NCI-H510A (cell line): Measurements from ENCODE around the gene SGPL1.
A peak's percentile ranks its signal among the peaks of the same experiment; 100 is the strongest.

Experiments used
- DNase-seq: peaks from one replicate; lab custom pipeline; 2025; lab: John Stamatoyannopoulos, UW

Gene SGPL1

DNA sequence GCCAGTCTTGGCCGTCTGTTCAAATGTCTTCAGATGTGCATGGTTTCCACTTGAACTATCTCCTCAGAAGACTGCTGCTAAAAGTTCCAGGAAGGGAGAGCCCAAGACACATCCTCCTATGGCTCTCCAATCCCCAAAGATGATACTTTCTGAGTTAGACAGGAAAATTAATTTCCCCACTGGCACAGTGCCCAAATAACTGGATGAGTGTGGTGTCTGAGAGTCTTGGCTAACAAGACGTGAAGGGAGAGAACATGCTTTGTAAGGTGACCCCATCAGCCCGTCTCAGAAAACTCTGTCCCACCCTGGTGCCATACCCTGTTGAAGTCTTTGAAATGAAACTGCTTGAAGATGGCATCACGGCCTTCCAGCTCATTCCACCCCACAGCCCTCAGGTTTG, 69.7 kb downstream of the SGPL1 start:
- DNase-seq: no peak

DNA sequence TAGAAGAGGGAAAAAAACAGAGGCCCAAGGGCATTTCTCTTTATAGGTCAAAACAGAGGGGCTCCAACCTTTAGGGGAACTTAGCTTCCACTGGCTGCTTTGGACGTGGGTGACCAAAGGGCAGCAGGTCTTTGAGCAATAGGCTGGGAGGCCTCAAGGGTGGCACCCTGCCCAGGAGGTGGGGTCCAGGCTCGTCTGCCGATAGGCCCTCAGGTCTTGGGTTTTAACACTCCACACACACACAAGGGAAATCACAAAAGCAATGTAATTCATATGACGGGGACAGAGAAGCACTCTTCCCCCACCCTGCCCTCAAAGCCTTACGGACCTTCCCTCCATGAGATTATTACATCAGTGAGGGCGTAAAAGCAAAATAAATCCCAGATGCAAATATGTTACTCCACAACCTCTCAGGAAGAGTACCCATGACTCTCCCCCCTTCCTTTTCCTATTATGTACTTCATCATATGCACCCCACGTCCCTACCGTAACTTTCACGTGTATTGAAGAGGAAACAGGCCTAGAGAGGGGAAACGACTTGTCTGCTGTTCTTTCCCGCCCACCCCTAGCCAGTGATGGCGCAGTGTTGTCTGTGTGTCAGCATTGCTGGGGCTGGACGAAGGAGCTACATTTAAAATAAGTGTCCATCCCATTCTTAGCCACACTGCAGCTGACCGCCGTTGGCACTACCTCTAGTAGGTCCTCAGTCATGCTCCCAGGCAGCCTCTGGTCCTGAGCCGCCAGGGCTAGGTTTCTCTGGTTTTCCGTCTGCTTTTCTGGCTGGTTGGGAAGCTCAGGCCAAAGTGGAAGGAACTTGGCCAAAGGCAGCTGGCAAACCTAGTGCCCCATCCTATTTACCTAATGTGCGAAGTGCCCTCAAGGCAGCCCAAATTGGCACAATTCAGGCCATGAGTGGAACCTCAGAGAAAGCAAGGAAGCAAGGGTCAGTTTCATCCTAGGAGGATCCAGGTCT, 70.5 kb downstream of the SGPL1 start:
- DNase-seq: no peak

DNA sequence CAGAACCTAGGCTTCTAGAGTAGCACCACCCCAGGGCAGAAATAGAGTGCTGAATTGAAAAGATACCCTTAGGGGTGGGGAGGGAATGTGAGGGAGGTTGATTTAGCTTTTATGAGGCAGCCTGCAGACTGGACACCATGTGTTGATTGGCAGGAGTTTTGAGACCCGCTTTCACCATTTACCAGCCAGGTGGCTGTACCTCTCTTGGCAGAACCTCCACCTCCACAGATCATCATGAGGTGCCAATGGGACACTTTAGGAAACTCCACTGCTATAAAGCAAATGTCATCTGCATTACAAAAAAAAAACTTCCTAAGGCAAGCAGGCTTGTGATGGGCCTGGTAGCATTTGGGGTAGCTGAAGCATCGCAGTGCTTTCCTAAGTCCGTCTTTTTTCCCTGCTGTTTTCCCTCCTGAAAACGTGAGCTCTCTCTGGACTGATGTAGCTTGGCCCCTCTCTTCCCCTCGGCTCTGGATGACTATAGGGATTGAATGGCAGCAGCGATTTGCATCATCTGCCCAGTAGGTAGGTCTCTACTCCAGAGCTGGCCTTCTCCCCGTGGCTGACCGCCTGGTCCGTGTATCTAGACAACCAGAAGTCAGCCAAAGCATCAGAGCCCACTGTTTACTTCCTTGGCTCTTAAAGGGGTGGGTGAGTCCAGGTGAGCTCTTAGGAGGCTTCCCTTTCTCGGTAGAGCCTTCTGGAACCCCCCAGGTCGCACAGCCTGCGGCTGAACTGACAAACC, 71.3 kb downstream of the SGPL1 start:
- DNase-seq: no peak

- DNase-seq: peak; percentile 65
These were observed 72.4 kb downstream of the SGPL1 start, which contains the start of gene PCBD1 for GRCh38 chr10:70887804-70888800. Gene PCBD1, minus strand, starts transcription at chr10:70888565. Its CDS starts 32 bp downstream, at chr10:70888533.

DNA sequence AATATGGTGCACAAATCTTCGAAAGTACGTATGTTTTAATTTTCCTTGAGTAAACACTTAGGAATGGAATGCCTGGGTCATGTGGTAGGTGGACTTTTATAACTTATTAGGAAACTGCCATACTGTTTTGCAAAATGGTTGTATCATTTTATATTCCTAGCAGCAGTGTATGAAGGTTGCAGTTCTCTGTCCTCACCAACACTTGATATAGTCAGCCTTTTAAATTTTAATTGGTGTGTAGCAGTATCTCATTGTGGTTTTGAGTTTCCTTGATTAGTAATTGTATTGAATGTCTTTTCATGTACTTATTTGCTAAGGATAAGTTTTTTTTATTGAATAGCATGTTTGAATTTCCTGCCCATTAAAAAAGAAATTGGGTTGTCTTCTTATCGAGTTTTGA, 73.5 kb downstream of the SGPL1 start:
- DNase-seq: no peak

- DNase-seq: no peak
These were observed 75.2 kb downstream of the SGPL1 start for GRCh38 chr10:70890917-70891431.

GRCh38 chr10:70891627-70892026, 75.9 kb downstream of the SGPL1 start:
- DNase-seq: no peak

DNA sequence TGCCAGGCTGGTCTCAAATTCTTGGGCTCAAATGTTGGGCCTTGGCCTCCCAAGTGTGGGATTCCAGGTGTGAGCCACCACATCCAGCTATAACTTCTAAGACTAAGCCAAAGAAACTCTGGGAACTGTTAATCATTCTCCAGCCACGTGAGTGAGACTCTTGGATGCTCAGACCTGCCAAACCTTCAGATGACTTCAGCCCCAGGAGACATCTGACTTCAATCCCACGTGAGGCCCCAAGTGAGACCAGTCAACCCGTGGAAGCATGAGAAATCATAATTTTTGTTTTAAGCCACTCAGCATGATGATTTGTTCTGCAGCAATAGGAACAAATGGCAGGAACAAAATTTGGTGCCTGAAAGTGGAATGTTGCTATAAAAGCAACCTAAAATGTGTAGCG, 76.9 kb downstream of the SGPL1 start:
- no peak for DNase-seq

GRCh38 chr10:70893227-70894006, 77.7 kb downstream of the SGPL1 start:
- no peak for DNase-seq

DNA sequence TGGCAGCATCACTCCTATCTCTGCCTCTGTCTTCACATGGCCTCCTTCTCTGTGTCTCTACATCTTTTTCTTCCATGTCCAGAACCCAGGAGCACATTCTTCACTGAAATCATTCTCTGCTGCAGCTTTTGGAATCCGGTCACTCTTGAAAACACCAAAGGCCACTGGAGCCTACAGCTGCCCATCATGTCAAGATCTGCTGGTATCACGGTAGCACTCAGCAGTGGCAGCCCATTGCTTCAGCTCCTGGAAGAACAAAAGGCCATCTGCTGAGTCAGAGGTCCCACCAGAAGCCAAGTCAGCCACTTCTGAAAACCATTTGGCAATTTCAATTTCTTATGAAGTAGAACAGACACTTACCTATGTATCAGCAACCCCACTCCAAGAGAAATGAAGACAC, 78.7 kb downstream of the SGPL1 start:
- DNase-seq: no peak

DNA sequence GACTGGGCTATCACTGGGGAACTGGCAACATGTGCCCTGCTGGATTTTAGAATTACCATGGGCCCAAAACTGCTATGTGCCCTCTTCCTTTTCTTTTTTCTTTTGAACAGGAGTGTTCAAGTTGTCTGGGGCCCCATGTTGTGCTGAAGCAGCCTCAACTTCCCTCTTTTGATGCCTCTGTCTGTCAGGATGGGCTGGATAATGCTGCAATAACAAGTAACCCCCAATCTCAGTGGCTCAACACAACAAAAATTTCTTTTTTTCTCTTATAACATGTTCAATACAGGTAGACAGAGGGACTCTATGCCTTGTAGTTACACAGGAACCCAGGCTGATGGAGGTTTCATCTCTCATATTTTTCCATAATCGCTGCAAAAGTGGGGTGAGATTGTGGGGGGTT, 80.8 kb downstream of the SGPL1 start:
- DNase-seq: no peak

DNA sequence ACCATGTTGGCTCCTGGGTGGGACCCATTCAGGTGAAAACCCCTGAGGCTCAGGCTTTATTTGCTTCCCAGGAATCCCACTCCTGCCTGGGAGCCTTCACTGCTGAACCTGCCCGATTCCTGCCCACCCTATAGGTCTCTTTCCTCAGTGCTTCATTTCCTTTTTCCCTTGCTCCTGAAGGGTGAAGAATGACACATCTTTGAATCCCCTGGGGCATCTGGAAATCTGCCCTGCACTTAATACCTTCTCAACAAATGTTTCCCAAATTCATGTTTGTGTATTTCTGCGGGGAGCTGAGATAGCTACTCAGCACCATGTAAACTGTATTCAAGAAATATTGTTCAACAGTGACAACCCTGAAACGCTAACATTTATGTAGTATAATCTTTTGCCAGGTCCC, 82.9 kb downstream of the SGPL1 start:
- no peak for DNase-seq

GRCh38 chr10:70899096-70899495, 83.3 kb downstream of the SGPL1 start:
- no peak for DNase-seq

GRCh38 chr10:70901276-70901878, 85.6 kb downstream of the SGPL1 start:
- no peak for DNase-seq

GRCh38 chr10:70902661-70903261, 87.0 kb downstream of the SGPL1 start:
- no peak for DNase-seq

DNA sequence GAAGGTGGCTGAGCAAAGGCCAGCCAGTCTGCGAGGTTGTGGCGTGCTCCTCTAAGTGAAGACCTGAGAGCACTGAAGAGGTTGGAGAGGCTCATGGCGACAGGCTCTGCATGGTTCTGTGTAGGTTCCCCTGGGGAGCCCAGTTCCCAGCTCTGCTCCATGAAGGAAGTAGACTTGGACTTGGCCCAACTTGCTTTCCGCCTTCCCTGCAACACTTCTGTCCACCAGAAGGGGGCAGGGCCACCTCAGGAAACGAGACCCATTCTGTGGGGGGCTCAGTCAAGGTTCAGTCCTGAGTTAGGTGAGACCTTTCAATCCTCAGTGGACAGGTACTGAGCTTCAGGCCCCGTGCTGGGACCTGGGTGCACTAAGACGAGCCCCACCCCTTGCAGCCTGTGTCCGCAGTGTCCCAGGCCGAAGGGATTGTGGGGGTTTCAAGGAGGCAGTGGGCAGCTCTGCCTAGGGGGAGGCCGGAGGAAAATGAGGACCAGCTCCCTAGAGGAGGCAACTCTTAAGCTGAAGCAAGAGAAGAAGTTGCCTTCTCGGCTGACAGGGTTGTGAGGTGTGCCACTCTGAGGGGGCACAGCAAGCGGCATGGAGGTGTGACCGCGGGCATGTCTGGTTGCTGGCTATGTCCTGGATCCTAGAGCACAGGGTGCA, 87.6 kb downstream of the SGPL1 start:
- no peak for DNase-seq

GRCh38 chr10:70905071-70906021, 89.6 kb downstream of the SGPL1 start:
- no peak for DNase-seq
